Stimulated activated CD4-positive, alpha-beta T cell treated with anti-CD3 and anti-CD28 coated beads, TNF-alpha, amount 100 ng/mL, for 4 hours (primary cell): ENCODE results near the gene ZNF174.
A peak's percentile ranks its signal among the peaks of the same experiment; 100 is the strongest.

Experiments used
- DNase-seq, 3 experiments: peaks; one replicate each; pipeline ENCODE4 v3.0.0-alpha.2; 2020; ENCODE audit warnings: low read depth in 3 of 3

Gene ZNF174

DNA sequence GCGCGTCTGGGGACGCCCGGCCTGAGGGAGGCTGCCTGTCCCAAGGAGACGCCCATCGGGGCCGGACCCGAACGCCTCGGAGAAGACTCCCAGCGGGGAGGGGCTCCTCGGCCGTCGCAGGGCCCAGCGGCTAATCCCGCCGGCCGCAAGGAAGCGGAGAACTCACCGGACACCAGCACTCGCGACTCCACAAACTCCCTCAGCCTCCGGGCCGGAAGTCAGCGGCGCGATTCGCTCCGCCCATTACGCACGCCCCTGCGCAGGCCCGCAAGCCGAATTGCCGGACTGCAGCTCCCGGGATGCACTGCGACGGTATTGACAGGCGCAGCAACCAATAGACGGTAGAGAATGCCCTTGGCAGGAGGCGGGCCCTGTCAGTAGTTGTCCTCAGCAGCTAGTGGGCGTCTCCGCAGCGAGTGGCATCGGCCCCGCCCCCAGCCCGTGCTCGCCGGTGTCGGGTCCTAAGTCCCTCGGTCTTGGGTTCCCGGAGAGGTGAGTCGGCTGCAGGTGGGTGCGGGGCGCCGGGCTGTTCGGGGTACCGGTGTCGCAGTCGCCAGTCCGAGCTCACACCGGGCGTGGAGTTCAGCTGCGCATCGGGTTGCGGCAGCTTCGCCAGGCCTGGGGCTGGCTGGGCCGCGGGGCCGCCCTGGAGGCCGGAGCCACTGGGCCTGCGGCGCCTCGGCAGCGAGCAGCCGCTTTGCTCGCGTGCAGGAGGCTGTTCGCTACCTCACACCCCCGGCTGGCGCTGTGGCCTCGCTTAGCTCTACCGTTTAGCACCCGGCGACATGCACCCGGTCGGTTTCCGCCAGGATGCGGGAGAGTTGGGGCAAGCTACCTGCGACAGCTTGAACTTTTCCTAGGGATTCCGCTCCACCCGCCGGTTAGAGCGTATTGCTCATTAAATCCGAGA is at the start of gene ZNF174, which contains the start of gene ZSCAN32:
Gene ZNF174 (plus strand): TSS at position 437 of the 910 bp plus-strand sequence. CDS start 790 bp downstream, outside the sequence.
Gene ZSCAN32 (minus strand): TSS at position 226 of the 910 bp plus-strand sequence. CDS start 3,447 bp downstream, outside the sequence.
- peak; percentile 90 to 97 (median 97) for DNase-seq

DNA sequence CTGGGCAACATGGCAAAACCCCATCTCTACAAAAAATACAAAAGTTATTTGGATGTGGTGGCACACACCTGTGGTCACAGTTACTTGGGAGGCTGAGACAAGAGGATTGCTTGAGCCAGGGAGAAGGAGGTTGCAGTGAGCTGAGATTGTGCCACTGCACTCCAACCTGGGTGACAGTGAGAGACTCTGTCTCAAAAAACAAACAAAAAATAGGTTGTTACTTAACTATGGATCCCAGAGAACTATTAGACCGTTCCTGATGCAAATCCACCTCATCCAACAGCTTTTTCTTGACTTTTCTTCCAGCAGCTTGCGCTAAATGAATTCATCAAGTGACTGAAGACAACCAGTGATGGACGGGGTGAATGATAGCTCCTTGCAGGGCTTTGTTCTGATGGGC is 45.4 kb upstream of the ZNF174 start, which contains the start of gene OR2C1:
Gene OR2C1 (plus strand): TSS at position 301 of the 400 bp plus-strand sequence. CDS start 52 bp downstream, at position 353.
- no peak for DNase-seq

DNA sequence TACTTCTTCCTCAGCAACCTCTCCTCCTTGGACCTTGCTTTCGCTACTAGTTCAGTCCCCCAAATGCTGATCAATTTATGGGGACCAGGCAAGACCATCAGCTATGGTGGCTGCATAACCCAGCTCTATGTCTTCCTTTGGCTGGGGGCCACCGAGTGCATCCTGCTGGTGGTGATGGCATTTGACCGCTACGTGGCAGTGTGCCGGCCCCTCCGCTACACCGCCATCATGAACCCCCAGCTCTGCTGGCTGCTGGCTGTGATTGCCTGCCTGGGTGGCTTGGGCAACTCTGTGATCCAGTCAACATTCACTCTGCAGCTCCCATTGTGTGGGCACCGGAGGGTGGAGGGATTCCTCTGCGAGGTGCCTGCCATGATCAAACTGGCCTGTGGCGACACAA is 44.9 kb upstream of the ZNF174 start:
- DNase-seq: no peak

DNA sequence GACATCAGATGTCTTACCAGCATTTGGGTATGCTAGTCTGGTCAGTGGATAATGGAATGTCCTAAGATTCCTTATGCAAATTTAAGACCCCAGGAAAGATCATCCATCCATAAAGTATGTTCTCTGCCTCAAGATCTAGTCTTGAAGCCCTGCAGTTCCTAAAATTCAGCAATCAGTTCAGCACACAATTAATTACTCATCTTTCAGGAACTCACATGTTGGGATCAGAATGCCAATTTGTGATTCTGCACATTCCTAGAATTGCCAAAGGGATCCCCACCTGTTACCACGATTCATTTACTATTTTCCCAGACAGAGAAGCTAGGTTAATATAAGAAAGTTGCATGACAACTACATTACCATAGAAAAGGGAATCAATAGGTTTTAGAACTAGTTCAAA is 42.1 kb upstream of the ZNF174 start:
- DNase-seq: no peak

DNA sequence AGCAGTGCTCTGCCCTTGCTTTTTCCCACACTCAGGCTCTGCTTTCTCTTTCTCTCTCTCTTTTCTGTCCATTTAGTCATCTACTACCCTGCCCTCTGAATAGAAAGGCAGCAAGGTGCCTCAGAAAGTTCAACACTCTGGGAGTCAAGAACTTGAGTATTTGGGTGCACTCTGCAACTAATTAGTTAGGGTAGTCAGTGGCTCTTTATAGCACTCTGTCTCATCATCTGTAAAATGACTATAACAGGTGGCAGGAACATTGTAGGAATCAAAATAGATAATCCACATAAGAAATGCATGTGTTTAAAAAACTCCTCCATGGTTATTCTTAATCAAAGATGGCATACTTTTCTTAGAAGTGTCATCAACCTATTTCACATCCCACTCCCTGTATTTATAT is 38.1 kb upstream of the ZNF174 start:
- no peak for DNase-seq

DNA sequence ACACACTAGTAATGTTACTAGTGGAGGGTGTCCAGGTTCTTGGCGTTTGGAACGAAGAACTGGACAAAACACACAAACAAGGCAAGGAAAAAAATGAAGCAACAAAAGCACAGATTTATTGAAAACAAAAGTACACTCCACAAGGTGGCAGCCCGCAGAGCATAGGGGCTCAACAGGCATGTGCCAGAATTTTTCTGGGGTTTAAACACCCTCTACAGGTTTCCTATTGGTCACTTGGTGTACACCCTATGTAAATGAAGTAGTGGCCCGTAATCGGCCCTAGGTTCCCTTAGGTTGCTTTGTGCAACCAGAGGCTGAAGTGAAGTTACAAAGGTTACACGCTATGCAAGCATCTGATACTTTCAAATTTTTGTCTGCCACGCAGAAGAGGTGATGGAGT is 37.2 kb upstream of the ZNF174 start:
- no peak for DNase-seq

DNA sequence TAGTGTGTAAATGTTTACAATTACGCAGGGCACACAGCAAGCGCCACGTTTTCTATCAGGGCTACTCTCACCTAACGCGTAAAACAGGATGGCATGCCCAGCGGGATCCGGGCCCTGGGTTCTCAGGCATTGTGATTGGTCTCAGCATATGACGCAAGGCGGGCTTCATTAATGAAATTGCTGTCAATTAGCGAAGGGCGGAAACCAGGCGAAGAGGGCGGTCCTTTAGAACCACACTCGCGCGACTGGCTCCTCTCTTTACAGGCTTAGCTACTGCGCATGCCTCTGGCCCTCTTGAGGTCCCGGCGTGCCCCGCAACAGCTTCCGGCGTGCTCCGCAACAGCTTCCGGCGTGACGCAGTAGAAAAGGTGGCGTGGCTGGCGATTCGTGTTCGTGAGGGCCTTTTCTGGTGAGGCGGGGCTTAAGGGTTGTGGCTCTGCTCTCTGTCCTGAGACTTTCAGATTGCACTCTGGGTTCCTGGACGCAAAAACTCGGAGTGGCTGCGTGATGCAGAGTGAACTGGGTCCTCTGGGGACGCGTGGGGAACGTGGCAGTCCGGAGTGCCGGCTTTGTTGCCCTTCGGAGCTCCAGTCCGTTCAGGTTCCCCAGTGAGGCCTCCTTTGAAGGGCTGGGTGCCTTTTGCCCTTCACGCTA is 36.1 kb upstream of the ZNF174 start:
- DNase-seq: peak; percentile 60 to 73 (median 73)

DNA sequence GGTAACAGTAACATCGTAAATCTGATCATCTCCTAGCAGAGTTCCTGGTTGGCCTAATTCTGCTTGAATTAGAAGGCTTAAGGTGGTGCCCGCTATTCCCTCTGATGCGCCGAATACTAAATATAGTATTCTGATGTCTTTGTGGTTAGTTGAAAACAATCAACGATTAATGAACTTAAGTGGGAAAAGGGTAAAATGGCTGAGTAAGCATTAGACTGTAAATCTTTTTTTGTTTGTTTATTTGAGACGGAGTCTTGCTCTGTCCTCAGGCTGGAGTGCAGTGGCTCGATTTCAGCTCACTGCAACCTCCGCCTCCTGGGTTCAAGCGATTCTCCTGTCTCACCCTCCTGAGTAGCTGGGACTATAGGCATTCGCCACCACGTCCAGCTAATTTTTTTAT is 31.9 kb upstream of the ZNF174 start:
- no peak for DNase-seq

DNA sequence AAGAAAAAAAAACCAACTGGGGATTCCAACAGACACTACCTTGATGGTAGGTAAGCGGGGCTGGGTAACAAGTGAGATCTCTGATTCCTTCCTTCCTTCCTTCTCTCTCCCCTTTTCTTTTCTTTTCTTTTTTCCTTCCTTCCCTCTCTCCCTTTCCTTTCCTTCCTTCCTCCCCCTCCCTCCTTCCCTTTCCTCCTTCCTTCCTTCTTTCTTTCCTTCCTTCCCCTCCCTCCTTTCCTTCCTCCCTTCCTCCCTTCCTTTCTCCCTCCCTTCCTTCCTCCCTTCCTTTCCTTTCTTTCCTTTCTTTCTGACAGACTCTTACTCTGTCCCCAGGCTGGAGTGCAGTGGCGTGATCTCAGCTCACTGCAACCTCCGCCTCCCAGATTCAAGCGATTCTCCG is 25.3 kb upstream of the ZNF174 start:
- no peak for DNase-seq

DNA sequence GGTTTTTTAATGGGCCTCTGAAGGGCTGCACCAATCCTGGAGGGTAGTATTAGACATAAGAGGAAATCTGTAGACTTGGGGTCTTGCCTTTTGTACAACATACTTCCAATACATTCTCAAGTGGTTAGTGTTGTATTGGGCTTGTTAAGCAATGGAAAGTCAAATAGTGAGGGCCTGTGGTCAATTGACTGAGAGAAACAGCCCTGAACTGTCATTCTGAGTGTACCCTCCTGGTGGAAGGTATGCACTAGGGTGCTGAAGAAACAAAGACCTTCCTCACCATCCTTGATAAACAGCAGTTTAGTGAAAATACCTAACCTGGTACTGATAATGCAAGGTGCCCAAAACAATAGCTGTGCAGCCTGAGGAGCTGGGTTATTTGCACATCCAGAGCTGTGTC is 23.1 kb upstream of the ZNF174 start:
- no peak for DNase-seq

DNA sequence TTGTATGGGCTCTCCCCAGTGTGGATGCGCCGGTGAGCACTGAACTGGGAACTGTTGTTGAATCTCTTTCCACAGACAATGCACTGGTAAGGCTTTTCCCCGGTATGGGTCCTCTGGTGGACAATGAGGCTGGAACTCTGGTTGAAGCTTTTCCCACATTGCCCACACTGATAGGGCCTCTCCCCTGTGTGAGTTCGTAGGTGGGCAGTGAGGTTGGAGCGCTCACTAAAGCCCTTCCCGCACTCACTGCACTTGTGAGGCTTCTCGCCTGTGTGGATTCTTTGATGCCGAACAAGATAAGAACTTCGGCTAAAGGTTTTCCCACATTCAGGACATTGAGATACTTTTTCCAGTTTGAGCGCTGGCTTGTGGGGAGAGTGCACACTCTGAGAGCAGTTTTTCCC is 18.0 kb upstream of the ZNF174 start:
- DNase-seq: no peak

DNA sequence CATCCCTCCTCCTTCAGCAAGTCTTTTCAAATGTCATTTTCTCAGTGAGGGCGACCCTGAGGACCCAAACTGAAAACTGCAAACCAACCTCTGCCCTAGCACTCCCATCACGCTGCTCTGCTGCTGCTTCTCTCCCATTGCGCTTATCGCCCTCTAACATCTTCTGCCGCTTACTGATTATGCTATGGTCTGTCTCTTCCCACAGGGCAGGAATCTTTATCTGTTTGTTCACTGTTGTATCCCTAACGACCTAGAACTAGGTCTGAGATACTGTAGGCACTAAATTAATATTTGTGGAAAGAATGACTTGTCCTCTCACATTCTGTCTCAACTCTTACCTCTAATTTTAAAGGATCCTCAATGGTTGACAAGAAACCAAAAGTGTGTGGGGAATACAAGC is 12.7 kb upstream of the ZNF174 start:
- DNase-seq: no peak

DNA sequence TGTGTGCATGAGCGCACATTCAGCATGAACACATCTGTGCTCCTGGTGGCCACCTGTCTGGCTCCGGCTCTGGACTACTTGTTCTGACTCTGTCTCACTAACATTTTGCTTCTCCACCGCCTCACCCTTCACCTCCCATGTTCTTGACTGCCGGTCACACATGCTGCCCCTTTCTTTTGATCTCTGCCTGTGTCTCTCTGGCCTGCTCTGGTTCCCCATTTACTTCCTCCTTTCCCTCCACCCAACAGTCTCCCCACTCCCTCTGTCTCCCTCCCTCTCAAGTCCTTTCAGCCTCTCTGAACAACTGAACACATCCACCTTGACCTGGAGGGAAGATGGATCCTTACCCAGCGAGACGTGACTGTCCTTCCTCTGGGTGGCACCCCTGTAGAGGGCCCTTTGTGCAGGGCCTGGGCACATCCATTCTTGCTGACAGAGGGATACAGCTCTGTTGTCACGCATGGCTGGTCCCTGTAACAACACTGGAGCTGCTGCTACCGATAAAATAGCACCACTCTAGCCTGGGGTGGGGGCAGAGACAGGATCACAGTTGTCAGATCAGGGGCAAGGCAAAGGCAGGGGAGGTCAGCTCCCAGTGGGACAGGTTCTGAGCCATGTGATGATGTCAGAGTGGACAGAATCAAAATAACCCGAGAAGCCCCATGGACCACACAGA is 11.2 kb upstream of the ZNF174 start:
- no peak for DNase-seq

DNA sequence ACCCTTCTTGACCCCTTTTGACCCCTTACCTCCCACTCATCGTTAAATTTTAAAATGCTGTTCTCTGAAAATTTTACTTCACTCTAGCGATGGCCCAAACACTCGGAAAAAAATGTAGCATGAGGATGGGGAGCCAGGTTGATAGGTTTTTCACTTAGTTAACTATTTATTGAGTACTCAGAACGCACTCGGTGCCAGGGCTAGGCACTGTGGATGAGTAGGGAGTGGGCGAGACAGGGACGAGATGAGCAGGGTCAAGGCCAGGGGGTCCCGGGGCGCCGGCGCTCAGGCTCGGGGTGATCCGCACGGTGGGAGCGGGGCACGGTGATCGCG is 603 bp upstream of the ZNF174 start:
- no peak for DNase-seq

DNA sequence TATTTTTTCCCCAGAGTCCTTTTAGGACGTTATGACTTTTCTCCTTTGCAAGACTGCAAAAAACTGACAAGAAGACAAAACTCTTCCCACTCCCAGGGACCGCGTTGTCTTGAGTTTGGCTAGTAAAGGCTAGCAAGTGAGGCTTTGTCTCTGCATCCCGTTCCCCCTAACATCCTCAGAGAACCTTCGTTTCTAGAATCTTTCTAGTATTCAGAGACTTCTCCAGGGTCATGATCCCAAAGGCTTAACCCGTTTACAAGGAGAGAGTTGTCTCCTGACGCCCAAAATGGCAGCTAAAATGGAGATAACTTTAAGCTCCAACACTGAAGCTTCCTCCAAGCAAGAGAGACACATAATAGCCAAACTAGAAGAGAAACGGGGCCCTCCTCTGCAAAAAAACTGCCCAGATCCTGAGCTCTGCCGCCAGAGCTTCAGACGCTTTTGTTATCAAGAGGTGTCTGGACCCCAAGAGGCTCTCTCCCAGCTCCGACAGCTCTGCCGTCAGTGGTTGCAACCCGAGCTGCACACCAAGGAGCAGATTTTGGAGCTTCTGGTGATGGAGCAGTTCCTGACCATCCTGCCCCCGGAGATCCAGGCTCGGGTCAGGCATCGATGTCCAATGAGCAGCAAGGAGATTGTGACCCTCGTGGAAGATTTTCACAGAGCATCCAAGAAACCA is 843 bp downstream of the ZNF174 start:
- no peak for DNase-seq

DNA sequence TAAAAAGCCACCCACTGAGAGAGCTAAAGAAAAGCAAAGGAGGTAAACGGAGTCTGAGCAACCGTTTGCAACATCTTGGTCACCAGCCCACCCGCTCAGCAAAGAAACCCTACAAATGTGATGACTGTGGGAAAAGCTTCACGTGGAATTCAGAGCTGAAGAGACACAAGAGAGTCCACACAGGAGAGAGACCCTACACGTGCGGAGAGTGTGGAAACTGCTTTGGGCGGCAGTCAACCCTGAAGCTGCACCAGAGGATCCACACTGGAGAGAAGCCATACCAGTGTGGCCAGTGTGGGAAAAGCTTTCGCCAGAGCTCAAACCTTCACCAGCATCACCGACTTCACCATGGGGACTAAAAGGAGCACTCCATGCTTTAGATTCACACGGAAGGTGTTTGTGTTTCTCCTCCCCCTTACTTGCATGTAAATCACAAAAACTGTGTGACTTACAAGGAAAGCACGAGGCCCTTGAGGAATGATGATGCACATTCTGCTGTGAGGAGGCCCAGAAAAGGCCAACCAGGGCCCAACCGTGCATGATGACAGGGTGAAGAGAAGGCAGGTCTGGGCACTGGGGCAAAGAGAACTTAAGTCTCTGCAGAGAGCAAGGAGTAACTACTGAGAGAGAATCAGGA is 7.7 kb downstream of the ZNF174 start:
- DNase-seq: no peak

DNA sequence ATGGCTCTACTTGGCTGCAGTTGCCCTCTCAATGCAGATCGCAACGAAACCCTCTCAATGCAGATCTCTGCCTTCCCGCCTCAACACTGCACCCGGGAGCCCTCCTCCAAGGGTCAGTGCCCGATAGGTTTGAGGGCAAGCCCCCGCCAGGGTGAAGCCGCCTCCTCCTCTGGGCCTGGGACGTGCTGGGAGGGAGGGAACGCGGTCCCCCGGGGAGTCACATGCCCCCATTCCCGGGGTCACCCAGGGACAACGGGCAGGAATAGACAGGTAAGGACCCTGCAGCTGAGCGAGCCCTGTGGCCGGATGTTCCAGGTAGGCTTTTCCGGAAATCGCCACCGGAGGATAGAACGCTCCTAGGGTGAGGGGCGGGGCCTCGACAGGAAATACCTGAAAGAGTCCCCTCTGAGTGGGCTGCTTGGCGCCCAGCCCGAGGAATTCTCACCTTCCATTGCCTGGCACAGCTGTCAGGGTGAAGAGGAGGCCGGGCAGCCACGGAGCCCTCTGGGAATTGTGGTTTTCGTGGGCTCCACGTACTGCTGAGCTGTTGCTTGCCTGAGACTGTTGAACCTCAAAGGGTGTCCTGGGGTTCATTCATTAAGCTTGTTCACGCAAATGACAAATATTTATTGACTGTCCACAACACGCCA is 12.8 kb downstream of the ZNF174 start:
- no peak for DNase-seq

DNA sequence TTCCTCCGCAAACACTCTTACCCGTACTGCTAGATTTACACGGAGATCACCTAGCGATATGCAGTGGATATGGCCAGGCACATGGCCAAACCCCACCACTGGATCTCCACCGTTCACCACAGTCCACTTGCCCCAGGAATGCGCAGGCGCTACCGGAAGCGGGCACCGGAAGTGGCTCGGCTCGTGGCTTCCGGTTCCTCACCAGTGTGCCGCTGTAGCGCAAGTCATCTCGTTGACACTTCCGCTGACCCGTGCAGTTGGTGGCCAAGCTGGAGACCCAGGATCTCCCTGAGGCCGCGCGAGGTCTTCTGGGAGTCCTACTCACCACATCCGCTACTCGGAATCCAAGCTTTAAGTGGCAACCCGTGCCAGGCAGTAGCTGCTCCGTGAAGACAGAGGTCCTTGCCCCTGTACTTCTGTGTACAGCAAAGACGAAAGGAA is 30.8 kb downstream of the ZNF174 start:
- peak in 2 of 3 experiments; percentile 10 to 33 for DNase-seq

DNA sequence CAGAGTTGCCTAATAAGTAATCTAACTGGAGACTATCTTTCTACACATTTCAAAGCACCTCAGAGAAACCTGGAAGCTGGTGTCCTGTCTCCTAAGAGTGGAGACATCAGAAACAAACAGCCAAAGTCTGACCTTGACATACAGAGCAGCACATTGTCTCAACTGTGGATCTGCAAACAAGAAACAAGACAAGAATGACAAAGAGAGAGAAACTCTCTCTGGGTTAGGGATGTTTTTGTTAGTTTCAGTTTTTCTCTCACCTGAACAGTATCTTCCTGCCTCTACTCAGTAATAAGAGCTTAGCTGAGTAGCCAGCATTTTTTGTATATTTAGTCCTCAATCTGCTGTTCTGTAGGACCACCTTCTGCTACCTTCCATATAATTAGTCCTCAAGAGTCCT is 33.4 kb downstream of the ZNF174 start:
- DNase-seq: no peak

DNA sequence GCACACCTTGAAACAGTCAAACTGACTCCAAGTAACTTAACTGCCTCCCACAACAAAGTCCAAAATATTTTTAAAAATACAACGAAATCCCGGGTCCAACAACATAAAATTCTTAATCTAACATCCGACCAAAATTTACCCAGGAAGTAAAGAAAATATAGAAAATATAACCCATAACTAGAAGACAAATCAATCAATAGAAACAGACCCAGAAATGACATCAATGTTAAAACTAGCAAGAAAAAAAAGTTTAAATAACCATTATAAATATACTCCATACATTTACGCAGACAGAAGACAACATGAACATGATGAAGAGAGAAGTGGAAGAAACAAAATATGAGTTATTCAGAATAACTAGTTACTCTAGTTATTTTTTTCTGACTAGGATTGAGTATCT is 38.6 kb downstream of the ZNF174 start:
- DNase-seq: no peak
